Measurements from ENCODE around the gene OSBPL6.
A peak's percentile ranks its signal among the peaks of the same experiment; 100 is the strongest.

DNA sequence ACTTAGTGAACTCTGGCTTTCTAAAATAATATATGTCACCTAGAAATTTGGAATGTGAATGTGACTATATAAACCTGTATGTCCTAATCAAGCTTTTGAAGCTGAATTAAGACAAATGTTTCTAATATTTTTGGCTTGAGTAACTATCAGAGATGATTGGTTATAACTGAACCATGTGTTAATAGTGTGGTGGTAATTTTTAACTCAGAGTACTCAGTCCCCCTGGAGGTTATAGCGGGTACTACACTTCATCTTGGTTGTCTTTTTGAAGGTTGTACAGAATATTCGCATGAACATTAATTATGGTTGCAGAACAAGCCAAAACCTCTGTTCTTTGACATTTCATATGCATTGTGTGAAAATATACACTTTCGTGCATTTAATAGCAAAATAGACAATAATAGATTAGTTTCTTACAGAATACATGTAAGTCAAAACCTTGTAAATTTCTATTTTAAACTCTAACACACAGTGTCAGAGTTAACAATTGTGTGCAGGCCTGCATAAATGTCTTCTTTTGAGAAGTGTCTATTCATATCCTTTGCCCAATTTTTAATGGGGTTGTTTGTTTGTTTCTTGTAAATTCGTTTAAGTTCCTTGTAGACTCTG, 86.0 kb downstream of the OSBPL6 start:
- TF ChIP-seq EZH2 (IDR thresholded peaks at IDR 0.05; ENCODE audit: borderline replicate concordance, insufficient read depth, low read depth, low read length, poor library complexity, severe bottlenecking) = no peak
- TF ChIP-seq, protein P1, sequence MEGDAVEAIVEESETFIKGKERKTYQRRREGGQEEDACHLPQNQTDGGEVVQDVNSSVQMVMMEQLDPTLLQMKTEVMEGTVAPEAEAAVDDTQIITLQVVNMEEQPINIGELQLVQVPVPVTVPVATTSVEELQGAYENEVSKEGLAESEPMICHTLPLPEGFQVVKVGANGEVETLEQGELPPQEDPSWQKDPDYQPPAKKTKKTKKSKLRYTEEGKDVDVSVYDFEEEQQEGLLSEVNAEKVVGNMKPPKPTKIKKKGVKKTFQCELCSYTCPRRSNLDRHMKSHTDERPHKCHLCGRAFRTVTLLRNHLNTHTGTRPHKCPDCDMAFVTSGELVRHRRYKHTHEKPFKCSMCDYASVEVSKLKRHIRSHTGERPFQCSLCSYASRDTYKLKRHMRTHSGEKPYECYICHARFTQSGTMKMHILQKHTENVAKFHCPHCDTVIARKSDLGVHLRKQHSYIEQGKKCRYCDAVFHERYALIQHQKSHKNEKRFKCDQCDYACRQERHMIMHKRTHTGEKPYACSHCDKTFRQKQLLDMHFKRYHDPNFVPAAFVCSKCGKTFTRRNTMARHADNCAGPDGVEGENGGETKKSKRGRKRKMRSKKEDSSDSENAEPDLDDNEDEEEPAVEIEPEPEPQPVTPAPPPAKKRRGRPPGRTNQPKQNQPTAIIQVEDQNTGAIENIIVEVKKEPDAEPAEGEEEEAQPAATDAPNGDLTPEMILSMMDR (IDR thresholded peaks at IDR 0.05) = peak; percentile 84
